Mesothelial cell of epicardium (in vitro differentiated cells): ENCODE results near the gene CCRL2. TPM values are rescaled to one million over a fixed set of nuclear protein-coding genes. Genes with fewer than 3 reads are reported as not detected.
"Not testable (repeated sequence)": the region's sequence is repeated elsewhere in the genome, so short reads cannot be mapped to it uniquely, and the experiment has no call there.

Experiments used
- DNase-seq, 2 experiments: peaks; one replicate each; pipeline ENCODE4 v3.0.0; 2021; ENCODE audit warnings: low spot score in 2 of 2; ENCODE audit not compliant: unreplicated experiment in 2 of 2
- H3K27ac Mint-ChIP-seq: 2 replicates; pipeline ENCODE4 v1.8.0; 2021; ENCODE audit warnings: mixed read lengths
- H3K27me3 Mint-ChIP-seq: 2 replicates; pipeline ENCODE4 v1.8.0; 2021; ENCODE audit warnings: low read depth, mixed read lengths
- H3K36me3 Mint-ChIP-seq: 2 replicates; pipeline ENCODE4 v1.8.0; 2021; ENCODE audit warnings: mixed read lengths
- H3K4me1 Mint-ChIP-seq: 2 replicates; pipeline ENCODE4 v1.8.0; 2021; ENCODE audit warnings: mixed read lengths
- H3K4me3 Mint-ChIP-seq: 2 replicates; pipeline ENCODE4 v1.8.0; 2021; ENCODE audit warnings: mild to moderate bottlenecking, moderate library complexity, mixed read lengths
- H3K9me3 Mint-ChIP-seq: 2 replicates; pipeline ENCODE4 v1.8.0; 2021; ENCODE audit warnings: mixed read lengths
- total RNA-seq: library from RNA; stranded (reverse); gene quantifications from 3 replicates; pipeline ENCODE4 v1.2.1, GENCODE V29; 2021
- TF ChIP-seq, protein P1 (sequence below): fragments of 200-600 bp; sonication (generic); IDR thresholded peaks from one replicate; pipeline ENCODE4 v1.5.0; 2021; ENCODE audit warnings: antibody characterized with exemption; ENCODE audit not compliant: unreplicated experiment

The CCRL2 gene
- total RNA-seq, 1 donor from 2014 or later: not detected

DNA sequence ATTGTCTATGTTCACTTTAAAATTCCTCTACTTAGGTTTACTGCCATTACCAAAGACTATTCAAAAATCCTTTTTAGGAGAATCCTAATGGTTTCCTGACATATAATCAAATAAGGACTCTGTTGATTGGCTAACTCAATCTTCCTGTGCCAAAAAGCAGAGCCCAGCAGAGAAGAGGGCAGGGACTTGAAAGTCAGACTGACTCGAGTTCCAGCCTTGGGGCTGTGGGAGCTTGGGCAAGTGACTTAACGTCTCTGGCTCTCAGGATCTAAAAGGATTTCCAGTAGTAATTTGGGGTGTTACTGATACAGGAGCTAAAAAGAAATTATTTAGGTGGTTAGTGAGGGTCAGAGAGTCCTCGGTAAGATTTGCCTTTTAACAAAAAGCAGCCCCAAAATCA is 25.4 kb upstream of the CCRL2 start:
- Mint-ChIP-seq H3K4me3 (no peak overlapping the region), H3K9me3 (no peaks in the 10 kb centered on the region), H3K4me1 (peaks cover 9% of the 10 kb centered on the region), H3K27me3 (peaks cover 20% of the 10 kb centered on the region), H3K36me3 (no peaks in the 10 kb centered on the region), H3K27ac (no peak overlapping the region)
- TF ChIP-seq, protein P1, sequence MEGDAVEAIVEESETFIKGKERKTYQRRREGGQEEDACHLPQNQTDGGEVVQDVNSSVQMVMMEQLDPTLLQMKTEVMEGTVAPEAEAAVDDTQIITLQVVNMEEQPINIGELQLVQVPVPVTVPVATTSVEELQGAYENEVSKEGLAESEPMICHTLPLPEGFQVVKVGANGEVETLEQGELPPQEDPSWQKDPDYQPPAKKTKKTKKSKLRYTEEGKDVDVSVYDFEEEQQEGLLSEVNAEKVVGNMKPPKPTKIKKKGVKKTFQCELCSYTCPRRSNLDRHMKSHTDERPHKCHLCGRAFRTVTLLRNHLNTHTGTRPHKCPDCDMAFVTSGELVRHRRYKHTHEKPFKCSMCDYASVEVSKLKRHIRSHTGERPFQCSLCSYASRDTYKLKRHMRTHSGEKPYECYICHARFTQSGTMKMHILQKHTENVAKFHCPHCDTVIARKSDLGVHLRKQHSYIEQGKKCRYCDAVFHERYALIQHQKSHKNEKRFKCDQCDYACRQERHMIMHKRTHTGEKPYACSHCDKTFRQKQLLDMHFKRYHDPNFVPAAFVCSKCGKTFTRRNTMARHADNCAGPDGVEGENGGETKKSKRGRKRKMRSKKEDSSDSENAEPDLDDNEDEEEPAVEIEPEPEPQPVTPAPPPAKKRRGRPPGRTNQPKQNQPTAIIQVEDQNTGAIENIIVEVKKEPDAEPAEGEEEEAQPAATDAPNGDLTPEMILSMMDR: no peak
- no peak for DNase-seq

GRCh38 chr3:46383211-46383950 is 23.7 kb upstream of the CCRL2 start:
- H3K4me1 Mint-ChIP-seq: peaks cover 9% of the 10 kb centered on the region
- TF ChIP-seq, protein P1: no peak
- no peak overlapping the region for H3K27ac Mint-ChIP-seq
- DNase-seq: no peak
- no peaks in the 10 kb centered on the region for H3K9me3 Mint-ChIP-seq
- no peak overlapping the region for H3K4me3 Mint-ChIP-seq
- H3K36me3 Mint-ChIP-seq: no peaks in the 10 kb centered on the region
- H3K27me3 Mint-ChIP-seq: peaks cover 10% of the 10 kb centered on the region

DNA sequence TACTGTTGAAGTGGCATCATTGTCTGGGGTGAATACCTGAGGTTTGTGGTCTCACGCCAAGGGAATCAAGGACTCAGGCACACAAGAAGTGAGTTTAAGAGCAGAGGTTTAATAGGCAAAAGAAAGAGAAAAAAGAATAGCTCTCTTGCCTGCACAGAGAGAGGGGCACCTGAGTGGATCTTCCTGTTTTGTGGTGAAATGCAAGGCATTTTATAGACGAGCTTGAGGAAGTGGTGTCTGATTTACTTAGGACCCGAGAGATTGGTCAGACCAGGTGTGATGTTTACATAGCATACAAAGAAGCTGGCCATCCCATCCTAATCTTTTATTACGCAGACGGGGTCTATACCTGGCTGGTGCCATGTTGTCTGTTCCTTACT is 23.1 kb upstream of the CCRL2 start:
- no peak for DNase-seq
- Mint-ChIP-seq H3K36me3 (no peaks in the 10 kb centered on the region), H3K9me3 (no peaks in the 10 kb centered on the region), H3K4me3 (no peak overlapping the region), H3K27ac (no peak overlapping the region), H3K4me1 (peaks cover 9% of the 10 kb centered on the region), H3K27me3 (peaks cover 10% of the 10 kb centered on the region)
- TF ChIP-seq, protein P1: no peak

DNA sequence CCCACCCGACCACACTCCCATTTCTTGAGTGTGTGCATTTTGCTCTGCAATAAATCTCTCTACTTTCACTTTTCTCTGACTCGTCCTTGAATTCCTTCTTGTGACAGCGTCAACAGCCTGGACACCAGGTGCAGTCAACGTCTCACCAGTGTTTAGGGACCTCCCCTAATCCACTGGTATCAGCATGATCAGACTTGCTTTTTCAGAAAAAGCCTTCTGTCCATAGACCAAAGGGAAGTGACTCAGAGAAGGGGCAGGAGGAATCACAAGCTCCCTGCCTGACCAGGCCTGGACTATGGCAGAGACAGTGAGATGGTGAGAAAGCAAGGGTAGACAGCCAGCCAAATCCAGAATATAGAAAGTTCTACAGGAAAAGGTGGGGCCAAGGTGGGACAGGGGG is 20.9 kb upstream of the CCRL2 start:
- H3K4me3 Mint-ChIP-seq: no peak overlapping the region
- H3K4me1 Mint-ChIP-seq: peaks cover 9% of the 10 kb centered on the region
- no peaks in the 10 kb centered on the region for H3K9me3 Mint-ChIP-seq
- TF ChIP-seq, protein P1: no peak
- H3K36me3 Mint-ChIP-seq: no peaks in the 10 kb centered on the region
- no peak overlapping the region for H3K27ac Mint-ChIP-seq
- H3K27me3 Mint-ChIP-seq: peaks cover 3% of the 10 kb centered on the region
- DNase-seq: no peak

DNA sequence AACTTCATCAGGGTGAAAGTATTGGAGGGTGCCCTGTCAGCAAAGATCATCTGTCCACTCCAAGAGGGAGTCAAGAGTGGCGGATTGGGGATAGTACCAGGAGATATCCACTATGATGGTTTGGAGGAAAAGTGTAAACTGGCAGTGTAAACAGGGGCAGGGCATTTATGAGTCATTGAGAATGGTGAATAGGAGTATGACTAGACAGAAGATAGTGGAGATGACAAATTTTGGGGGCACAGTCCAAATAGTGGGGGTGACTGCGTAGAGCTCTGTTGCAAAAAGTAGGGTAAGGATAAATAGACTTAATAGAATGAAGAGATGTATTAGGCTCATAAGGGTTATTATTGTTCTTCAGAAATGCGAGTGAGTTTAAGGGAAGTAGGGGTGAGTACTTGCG is 18.2 kb upstream of the CCRL2 start:
- H3K36me3 Mint-ChIP-seq, H3K4me3 Mint-ChIP-seq, H3K4me1 Mint-ChIP-seq, H3K9me3 Mint-ChIP-seq, DNase-seq, H3K27ac Mint-ChIP-seq: not testable (repeated sequence)
- peaks cover 15% of the 10 kb centered on the region for H3K27me3 Mint-ChIP-seq

DNA sequence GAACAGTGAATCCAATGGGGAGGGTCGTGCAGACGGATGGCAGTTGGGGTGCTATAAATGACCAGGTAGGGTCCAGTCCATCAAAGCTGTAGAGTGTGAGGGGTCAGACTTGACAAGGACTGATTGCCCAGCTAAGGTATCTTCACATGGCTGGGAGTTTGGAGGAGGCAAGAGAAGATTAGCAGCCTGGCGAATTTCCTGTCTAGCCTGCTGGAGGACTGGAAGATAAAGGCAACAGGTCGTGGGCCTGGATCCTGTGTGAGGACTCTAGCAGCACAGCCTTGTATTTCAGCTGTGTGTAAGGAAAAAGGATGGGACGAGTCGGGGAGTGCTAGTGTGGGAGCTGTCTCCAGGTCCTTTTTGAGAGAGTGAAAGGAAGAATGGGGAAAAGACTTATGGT is 17.8 kb upstream of the CCRL2 start:
- peaks cover 19% of the 10 kb centered on the region for H3K27me3 Mint-ChIP-seq
- DNase-seq: no peak
- no peak overlapping the region for H3K4me3 Mint-ChIP-seq
- H3K4me1 Mint-ChIP-seq: peaks cover 3% of the 10 kb centered on the region
- no peak overlapping the region for H3K27ac Mint-ChIP-seq
- TF ChIP-seq, protein P1: no peak
- H3K36me3 Mint-ChIP-seq: no peaks in the 10 kb centered on the region
- no peaks in the 10 kb centered on the region for H3K9me3 Mint-ChIP-seq

GRCh38 chr3:46391526-46391925 is 15.5 kb upstream of the CCRL2 start:
- H3K4me1 Mint-ChIP-seq, H3K36me3 Mint-ChIP-seq, DNase-seq, H3K9me3 Mint-ChIP-seq, H3K4me3 Mint-ChIP-seq, H3K27ac Mint-ChIP-seq: not testable (repeated sequence)
- H3K27me3 Mint-ChIP-seq: peaks cover 28% of the 10 kb centered on the region
